ENCODE measurements around the gene FRAS1. TPM values are rescaled to one million over a fixed set of nuclear protein-coding genes. Genes with fewer than 3 reads are reported as not detected.

Gene FRAS1
- polyA plus RNA-seq, 3 donors from 2014 or later = not detected

DNA sequence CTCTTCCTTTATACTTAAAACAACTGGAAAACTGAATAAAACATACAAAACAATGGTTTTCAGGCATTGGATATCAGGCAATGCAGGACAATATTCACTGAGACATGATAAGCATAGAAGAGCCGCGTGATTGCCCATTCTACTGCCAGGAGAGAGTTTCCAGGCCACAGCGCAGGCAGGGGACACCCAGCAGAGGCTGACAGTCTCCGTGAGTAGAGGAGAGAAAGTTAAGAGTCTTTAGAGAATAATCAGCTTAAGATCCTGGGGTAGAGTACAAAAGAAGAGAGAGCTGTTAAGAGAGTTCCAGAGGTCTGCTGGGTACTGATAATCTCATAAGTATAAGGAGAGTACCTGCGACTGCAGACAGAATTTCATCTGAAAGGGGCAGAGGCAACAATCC lies 18.4 kb upstream of the FRAS1 start:
- peaks cover 0 to 7% (median 0%) of the 10 kb centered on the region in 6 donors for H3K9me3 Mint-ChIP-seq
- no peaks in the 10 kb centered on the region for H3K4me1 Mint-ChIP-seq
- no peak overlapping the region for H3K27ac Mint-ChIP-seq
- no peak overlapping the region for H3K4me3 Mint-ChIP-seq
- peaks cover 0 to 7% (median 5%) of the 10 kb centered on the region in 3 donors for H3K27me3 Mint-ChIP-seq (ENCODE audit: low read depth in 3 of 3)
- H3K36me3 Mint-ChIP-seq = no peaks in the 10 kb centered on the region
- DNase-seq = no peak

DNA sequence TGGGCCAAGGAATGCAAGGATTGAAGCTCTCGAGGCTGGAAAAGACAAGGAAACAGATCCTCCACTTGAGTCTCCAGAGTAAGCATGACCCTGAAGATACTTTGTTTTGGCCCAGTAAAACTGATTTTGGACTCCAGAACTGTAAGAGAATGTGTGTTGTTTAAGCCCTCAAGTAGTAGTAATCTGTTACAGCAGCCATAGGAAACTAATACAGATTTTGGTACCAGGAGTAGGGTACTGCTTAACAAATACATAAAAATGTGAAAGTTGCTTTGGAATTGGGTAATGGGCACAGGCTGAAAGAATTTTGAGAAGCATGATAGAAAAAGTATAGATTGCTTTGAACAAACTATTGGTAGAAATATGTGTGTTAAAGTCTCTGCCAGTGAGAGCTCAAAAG lies 17.4 kb upstream of the FRAS1 start:
- Mint-ChIP-seq H3K9me3 (peaks cover 0 to 9% (median 0%) of the 10 kb centered on the region in 6 donors), H3K4me3 (no peak overlapping the region), H3K27me3 (ENCODE audit: low read depth in 3 of 3) (peaks cover 0 to 7% (median 5%) of the 10 kb centered on the region in 3 donors), H3K36me3 (no peaks in the 10 kb centered on the region), H3K27ac (no peak overlapping the region), H3K4me1 (no peaks in the 10 kb centered on the region)
- DNase-seq = no peak

DNA sequence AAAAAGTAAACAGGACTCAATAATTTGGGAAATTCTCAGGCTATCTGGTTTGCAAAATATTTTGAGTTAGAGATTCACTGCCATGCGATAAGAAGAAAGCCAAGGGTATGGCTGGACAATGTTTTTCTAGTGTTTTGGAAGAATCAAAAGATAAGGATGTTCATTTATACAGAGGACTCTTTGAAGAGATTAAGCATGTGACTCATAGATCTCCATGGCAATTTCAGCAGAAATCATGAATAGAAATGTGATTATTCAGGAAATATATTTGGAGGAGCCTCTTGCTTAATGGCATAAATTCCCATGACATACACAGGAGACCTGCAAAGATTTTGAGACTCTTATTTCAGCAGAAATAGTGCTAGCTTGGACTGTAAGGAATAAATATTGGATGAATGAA lies 16.7 kb upstream of the FRAS1 start:
- H3K27me3 Mint-ChIP-seq (ENCODE audit: low read depth in 3 of 3) = peaks cover 0 to 7% (median 4%) of the 10 kb centered on the region in 3 donors

GRCh38 chr4:78047366-78047765 lies 9.8 kb upstream of the FRAS1 start:
- Mint-ChIP-seq H3K27ac (no peak overlapping the region), H3K4me3 (no peak overlapping the region), H3K4me1 (no peaks in the 10 kb centered on the region), H3K36me3 (no peaks in the 10 kb centered on the region), H3K27me3 (ENCODE audit: low read depth in 3 of 3) (peaks cover 2 to 17% (median 3%) of the 10 kb centered on the region in 3 donors), H3K9me3 (peaks cover 0 to 2% (median 0%) of the 10 kb centered on the region in 6 donors)
- no peak for DNase-seq

More for the DNA sequence above, 16.7 kb upstream of the FRAS1 start:
- H3K9me3 Mint-ChIP-seq = peaks cover 0 to 9% (median 0%) of the 10 kb centered on the region in 6 donors
- H3K4me1 Mint-ChIP-seq = no peaks in the 10 kb centered on the region
- no peak overlapping the region for H3K4me3 Mint-ChIP-seq
- no peaks in the 10 kb centered on the region for H3K36me3 Mint-ChIP-seq
- DNase-seq = no peak
- no peak overlapping the region for H3K27ac Mint-ChIP-seq

DNA sequence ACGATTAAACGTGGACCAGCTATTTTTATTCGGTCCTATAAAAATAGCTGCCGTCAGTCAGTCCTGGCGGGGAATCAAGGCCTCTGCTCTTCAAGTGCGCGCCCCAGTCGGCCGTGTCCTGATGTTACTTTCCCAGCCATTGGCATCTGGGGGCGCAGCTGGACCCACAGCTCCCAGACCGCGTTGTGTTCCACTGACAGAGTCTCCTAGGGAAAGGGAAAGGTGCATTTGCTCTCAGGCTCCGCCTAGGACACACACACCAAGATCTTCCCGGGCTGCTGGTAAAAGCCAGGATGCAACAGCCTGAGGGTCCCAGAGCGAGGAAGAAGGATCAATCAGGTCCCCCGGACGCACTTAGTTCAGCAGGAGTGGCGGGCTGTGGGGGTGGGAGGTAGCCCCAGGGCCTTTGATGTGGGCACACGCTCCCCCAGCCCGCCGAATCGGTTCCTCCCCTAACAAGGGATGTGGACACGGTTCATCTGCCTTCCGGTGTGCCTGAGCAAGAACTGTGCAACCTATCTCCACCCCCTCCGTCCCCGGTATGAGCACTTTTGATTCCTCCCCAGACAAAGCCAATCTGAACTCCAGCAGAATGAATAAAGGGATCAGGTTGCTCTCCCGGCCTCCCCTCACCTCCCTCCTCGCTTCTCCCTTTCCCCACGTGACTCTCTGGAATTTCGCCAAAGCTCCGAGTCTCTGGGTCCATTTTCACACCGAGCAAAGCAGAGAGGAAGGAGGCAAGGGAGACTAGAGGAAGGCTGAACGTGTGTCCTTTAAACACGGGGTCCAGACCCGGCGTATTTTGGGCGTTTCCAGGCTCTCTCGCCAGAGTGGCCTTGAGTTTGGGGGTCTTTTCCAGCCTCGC lies 626 bp upstream of the FRAS1 start:
- Mint-ChIP-seq H3K27ac (no peak overlapping the region), H3K9me3 (no peaks in the 10 kb centered on the region), H3K27me3 (ENCODE audit: low read depth in 3 of 3) (peaks cover 12 to 38% (median 17%) of the 10 kb centered on the region in 3 donors), H3K4me3 (peak overlapping the region; percentile 74 to 94 (median 83)), H3K36me3 (no peaks in the 10 kb centered on the region), H3K4me1 (peaks cover 28 to 36% of the 10 kb centered on the region in 2 donors)
- DNase-seq = peak in 2 of 3 donors; percentile 21 to 22

DNA sequence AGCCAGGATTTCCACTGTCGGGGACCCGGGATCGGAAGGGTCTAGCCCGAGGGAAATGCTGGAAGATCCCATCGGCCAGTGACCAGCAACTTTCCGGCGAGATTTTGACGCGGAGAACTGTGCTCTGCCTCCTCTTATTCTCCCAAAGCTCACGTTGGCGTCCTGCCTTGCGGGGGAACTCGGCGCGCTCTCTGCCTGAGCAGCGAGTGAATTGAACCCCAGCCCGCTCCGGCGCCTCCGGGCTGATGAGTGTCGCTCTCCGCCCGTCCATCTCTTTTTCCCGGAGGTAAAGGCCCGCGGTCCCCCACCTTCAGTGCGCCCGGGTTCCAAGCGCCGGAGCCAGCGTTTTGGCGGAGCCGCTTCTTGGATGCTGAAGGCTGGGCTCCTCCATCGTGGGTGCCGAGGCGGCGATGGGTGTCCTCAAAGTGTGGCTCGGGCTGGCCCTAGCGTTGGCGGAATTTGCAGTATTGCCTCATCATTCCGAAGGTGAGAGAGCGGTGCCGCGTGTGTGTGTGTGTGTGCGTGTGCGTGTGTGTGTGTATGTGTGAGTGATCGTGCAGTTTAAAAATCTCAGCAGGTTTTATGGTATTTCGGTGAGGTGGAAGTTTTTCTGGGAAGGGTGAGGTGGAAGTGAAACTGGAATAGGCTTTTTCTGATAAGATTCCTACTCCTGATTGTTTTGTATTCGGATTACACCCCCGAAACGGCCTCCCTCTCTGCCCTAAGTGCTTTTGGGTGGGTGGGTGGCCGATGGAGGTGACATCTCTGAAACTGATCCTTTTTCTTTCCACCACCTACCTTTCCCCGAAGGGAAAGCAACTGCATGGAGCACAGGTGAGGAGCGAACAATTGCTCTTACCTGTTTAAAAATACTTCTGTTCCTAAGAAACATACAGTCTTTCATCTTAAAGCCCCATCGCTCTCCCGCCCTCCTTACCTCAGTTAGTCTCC lies 752 bp downstream of the FRAS1 start:
- Mint-ChIP-seq H3K9me3 (no peaks in the 10 kb centered on the region), H3K4me3 (peak overlapping the region; percentile 74 to 94 (median 83)), H3K27ac (no peak overlapping the region), H3K27me3 (ENCODE audit: low read depth in 3 of 3) (peaks cover 14 to 36% (median 19%) of the 10 kb centered on the region in 3 donors), H3K36me3 (no peaks in the 10 kb centered on the region), H3K4me1 (peaks cover 28 to 36% of the 10 kb centered on the region in 2 donors)
- DNase-seq = peak in 2 of 3 donors; percentile 19 to 25

DNA sequence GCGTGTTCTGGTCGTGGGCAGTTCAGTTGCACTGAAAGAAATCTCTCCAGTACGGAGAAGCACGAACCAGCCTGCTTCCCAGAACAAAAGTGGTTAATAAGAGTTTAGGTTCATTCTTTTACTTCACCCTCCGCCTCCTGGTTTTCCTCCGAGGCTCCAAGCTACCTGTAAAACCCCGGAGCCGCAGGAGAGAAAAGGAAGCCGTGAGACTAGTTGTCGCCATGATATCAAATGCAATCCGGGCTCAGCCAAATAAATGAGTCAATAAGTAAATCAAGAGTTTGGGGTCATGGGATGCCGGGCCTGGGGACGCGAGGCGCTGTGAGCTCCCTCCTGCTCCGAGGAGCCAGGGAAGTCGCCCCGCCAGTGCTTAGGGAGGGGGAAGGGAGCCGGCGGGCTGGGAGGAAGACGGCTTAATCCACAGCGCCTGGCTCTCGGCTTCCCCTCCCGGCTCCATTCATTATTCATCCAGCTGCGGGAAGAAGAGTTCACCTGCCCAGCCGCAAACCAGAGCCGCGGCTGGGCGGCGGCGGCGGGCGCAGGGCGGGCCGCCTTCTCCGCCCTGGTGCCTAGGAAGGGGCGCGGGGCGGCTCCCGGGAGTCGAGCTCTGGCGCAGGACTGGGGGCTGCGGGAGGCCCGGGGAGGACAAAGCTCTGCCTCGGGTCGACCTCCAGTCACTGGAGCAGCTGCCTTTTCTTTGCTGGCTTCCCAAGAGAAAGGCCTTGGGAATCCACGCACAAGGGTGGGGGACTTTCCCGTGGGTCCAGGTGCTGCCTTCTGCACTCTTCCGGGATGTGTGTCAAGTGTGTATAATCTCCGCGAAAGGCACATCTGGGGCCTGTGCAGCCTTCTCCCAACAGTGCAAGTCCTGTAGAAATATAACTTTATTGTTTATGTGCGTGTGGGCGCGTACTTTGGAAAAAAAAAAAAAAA lies 1.7 kb downstream of the FRAS1 start:
- peak in 1 of 3 donors; percentile 1 for DNase-seq
- H3K27ac Mint-ChIP-seq = no peak overlapping the region

DNA sequence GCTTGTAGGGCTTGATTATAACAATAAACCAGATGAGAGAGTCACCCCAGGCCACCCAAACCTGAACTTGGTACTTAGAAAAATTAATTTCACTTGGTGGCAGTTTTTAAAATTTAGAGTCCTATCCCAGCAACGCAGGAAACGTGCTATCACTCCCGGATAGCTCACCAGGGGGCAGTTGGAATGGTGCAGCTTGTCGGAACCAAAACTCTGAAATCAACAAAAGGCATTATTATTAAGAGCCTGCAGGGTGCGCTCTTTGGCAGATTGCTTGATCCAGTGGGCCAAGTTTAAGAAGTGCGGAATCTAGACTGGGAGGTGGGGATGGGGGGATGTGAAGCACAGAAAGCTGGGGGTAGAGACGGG lies 2.4 kb downstream of the FRAS1 start:
- Mint-ChIP-seq H3K4me3 (peak overlapping the region; percentile 63 to 74 (median 70)), H3K36me3 (no peaks in the 10 kb centered on the region), H3K27ac (no peak overlapping the region), H3K9me3 (no peaks in the 10 kb centered on the region), H3K27me3 (ENCODE audit: low read depth in 3 of 3) (peaks cover 18 to 36% (median 19%) of the 10 kb centered on the region in 3 donors), H3K4me1 (peaks cover 28 to 36% of the 10 kb centered on the region in 2 donors)
- peak in 2 of 3 donors; percentile 14 to 24 for DNase-seq

More for the DNA sequence above, 1.7 kb downstream of the FRAS1 start:
- H3K4me3 Mint-ChIP-seq = peak overlapping the region; percentile 74 to 94 (median 83)
- H3K27me3 Mint-ChIP-seq (ENCODE audit: low read depth in 3 of 3) = peaks cover 18 to 36% (median 19%) of the 10 kb centered on the region in 3 donors
- H3K36me3 Mint-ChIP-seq = no peaks in the 10 kb centered on the region
- H3K4me1 Mint-ChIP-seq = peaks cover 28 to 36% of the 10 kb centered on the region in 2 donors
- H3K9me3 Mint-ChIP-seq = no peaks in the 10 kb centered on the region

DNA sequence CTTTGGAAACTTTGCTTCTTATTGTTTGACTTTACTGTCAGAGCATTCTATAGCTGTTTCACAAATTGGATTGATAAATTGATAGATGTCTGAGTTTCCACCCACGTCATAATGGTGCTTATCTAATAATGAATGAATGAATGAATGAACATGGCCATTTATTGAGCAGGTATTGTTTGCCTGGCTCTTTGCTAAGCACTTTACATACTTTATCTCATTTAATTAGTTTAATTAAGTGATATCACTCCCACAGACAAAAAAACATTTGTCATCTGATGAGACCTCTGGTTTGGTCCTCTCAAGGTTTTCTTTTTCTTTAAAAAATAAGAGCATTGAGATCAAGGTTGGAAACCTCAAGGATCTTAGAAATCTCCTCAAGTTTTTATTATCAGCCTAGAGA lies 2.8 kb downstream of the FRAS1 start:
- Mint-ChIP-seq H3K4me3 (peak overlapping the region in 1 of 5 donors; percentile 70), H3K4me1 (peaks cover 28 to 36% of the 10 kb centered on the region in 2 donors), H3K9me3 (no peaks in the 10 kb centered on the region), H3K27me3 (ENCODE audit: low read depth in 3 of 3) (peaks cover 17 to 36% (median 18%) of the 10 kb centered on the region in 3 donors), H3K27ac (no peak overlapping the region), H3K36me3 (no peaks in the 10 kb centered on the region)
- DNase-seq = no peak

DNA sequence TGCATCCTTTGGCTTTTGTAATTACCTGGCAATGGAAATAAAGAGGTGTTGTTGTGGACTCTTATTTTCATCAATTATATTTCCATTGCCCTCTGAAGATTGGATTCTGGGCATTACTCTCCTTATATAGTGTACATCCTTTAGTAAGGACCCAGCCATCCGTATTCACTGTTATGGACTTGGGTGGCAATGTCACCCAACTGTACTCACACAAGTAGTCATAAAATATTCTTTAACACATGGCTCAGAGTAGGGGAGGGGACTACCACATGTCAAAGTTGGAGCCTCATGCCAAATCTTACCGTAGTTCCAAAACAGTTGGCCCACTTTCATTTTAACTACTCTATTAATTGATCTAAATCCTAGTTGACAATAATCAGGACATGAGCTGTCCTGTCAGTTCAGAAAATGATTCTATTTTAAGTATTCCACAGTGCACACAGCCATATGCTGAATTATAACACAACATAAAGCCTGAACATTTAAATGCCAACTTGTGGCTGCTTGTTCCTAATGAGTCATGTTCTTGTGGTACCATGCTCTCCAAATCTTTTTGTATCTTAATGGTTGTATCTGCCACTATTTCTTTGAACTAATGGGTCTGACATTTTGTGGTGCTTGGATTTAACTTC lies 4.9 kb downstream of the FRAS1 start:
- peaks cover 22 to 26% of the 10 kb centered on the region in 2 donors for H3K4me1 Mint-ChIP-seq
- H3K27ac Mint-ChIP-seq = no peak overlapping the region
- no peak overlapping the region for H3K4me3 Mint-ChIP-seq
- no peaks in the 10 kb centered on the region for H3K36me3 Mint-ChIP-seq
- no peak for DNase-seq
- peaks cover 13 to 23% (median 17%) of the 10 kb centered on the region in 3 donors for H3K27me3 Mint-ChIP-seq (ENCODE audit: low read depth in 3 of 3)
- no peaks in the 10 kb centered on the region for H3K9me3 Mint-ChIP-seq

GRCh38 chr4:78065508-78066192 lies 8.5 kb downstream of the FRAS1 start:
- H3K27me3 Mint-ChIP-seq (ENCODE audit: low read depth in 3 of 3) = peaks cover 6 to 12% (median 8%) of the 10 kb centered on the region in 3 donors

GRCh38 chr4:78068481-78068880 lies 11.4 kb downstream of the FRAS1 start:
- DNase-seq = no peak

More at GRCh38 chr4:78065508-78066192, 8.5 kb downstream of the FRAS1 start:
- H3K4me3 Mint-ChIP-seq = no peak overlapping the region
- no peak overlapping the region for H3K27ac Mint-ChIP-seq
- no peak for DNase-seq
- peaks cover 0 to 2% (median 0%) of the 10 kb centered on the region in 6 donors for H3K9me3 Mint-ChIP-seq
- H3K36me3 Mint-ChIP-seq = no peaks in the 10 kb centered on the region
- no peaks in the 10 kb centered on the region for H3K4me1 Mint-ChIP-seq

More at GRCh38 chr4:78068481-78068880, 11.4 kb downstream of the FRAS1 start:
- Mint-ChIP-seq H3K4me3 (no peak overlapping the region), H3K9me3 (peaks cover 0 to 2% (median 0%) of the 10 kb centered on the region in 6 donors), H3K4me1 (no peaks in the 10 kb centered on the region), H3K27me3 (ENCODE audit: low read depth in 3 of 3) (peaks cover 2 to 7% (median 4%) of the 10 kb centered on the region in 3 donors), H3K36me3 (no peaks in the 10 kb centered on the region), H3K27ac (no peak overlapping the region)

Measured in immature natural killer cell (primary cell).